GM18858 (cell line): Measurements from ENCODE around the gene FHIT.

Source experiments
- ATAC-seq: cut with Tn5 transposase; IDR thresholded peaks from one replicate; pipeline ENCODE4 v1.9.1; 2021; ENCODE audit not compliant: unreplicated experiment

The FHIT gene

DNA sequence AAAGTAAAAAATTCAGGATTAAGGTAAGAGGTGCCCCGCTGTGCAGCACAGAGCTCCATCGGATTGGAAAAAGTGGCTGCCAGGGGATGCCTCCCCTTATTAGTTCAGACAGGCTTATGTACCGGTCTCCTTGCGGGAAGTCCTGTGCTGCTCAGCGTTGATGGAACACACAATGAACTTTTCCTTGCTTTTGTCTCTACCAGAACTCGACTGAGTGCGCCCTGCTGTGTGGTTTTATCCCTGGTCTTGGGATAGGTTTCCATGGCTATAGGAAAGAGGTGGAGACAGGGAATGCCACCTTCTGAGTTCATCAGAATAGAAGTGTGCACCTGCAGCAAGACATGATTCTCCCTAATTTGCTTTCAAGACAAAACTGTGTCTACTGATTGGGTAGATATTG lies 1455.5 kb downstream of the FHIT start:
- no peak for ATAC-seq

DNA sequence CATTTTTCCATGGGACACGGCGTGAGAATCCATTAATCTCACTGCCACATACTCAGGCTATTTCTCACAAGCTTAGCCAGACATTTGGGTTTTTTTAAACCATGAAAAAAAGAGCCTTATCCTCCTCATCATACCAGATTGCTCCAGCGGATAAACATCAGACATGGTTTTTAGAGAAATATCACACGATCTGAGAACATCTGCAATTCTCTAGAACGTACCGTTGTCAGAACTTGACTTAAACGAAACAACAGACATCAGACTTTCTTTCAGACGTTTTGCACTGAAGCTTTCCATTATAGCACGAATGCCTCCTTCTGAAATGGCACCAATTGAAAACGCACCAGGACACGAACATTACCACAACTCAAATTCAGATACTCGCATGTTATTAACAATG lies 1457.3 kb downstream of the FHIT start:
- no peak for ATAC-seq

DNA sequence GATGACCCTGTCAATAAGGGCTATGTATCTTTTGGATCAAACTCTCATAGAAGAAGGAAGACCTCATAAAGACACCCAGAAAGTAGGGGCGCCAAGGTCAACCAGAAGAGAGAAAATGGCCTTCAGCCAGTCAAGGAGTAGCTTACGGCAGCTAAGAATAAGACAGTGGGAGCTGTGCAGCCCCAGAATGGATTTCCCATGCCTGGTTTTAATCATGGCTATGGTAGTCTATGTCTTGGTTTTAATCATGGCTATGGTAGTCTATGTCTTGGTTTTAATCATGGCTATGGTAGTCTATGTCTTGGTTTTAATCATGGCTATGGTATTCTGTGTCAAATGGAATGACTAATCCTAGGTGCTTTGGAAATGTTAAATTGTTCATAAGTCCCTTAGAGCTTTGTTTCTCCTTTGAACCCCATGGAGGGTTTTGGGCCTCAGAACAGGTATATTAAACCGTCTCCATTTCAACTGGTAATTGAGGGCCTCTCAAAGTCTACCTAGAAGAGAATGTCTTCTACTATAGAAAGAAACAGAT lies 1459.4 kb downstream of the FHIT start:
- no peak for ATAC-seq

DNA sequence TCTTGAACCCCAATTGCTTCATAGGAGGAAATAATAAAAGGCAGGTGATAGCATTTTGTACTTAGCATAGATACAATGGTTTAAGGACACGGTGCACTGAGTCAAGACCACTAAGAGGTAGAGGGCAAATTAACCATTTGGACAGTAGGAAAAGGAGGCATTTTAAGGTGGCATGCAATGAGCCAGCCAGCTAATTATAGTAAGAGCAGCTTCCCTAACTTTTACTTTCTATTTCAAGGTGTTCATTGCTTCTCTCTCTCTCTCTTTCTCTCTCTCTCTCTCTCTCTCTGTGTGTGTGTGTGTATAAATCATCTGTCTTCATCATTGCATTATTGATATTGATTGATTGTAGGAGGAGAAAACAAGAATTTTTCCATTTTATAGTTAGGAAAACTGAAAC lies 1461.0 kb downstream of the FHIT start:
- ATAC-seq, result no peak

DNA sequence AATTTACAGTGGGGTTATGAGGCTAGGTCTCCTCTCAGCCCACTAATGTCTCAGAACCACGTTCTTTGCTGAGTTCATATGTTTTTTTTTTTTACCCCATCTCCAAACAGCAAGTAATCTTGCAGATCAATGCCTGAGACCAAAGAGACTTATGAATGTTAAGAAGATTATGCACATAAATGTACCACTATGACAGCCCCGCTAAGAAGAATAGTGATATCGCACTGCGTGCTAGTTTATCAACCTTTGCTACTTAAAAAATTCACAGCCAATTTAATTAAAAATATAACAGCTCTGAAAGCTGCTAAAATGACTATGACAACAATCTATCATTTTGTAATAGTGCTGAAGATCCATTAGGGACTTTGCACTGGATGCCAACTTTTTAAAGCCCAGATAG lies 1462.5 kb downstream of the FHIT start:
- ATAC-seq, result no peak

DNA sequence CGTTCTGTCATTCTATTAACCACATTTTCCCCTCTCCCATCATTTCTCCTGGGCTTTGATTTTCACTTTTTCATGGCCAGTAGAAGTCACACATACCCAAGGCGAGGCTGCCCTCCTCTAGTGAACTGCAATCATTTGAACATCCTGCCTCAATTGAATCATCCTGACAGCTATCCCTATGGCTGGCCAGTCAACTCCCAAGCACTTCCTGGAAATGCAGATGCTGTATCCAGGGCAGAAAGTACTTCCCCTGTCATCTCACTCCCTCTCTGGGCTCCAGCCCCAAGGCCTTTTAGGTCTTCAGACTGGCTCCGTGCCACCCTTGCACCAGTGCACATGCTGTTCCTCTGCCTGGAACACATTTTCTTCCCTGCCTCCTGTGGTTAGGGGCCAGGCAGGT lies 1463.1 kb downstream of the FHIT start:
- ATAC-seq, result no peak

DNA sequence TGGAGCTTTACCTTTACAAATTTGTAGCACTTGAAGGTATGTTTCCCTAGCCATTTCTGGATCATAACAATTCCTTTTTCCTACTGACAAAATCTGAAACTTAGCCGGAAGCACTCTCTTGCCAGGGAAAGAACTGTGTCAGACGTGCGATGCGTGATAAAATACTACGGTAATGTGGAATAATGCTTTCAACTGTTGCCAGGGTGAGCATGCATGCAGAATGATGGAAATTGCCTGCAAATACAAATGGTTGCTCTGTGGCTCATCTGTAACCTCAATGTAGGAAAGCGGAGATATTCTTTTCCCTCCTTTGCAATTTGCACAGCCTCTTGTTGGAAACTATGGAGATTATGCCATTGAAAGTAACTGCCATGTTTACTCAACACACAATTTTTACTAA lies 1464.9 kb downstream of the FHIT start:
- ATAC-seq, result no peak

DNA sequence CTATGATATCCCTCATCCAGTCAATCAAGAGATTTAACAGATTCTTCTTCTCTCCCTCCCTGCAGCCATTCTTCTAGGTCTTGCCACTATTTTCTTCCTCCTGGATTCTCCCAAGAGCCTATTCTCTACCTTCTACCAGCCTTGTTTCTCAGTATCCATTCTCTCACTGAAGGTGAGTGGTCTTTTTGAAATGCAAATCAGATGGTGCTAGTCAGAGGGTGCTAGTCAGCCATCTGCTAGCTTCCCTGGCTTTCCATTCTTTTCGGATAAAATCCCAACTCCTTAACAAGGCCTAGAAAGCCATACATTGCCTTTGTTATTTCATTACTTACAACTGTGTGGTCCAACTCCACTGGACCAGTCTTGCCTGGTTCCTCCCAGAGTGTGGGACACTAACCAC lies 1467.1 kb downstream of the FHIT start:
- ATAC-seq, result no peak

DNA sequence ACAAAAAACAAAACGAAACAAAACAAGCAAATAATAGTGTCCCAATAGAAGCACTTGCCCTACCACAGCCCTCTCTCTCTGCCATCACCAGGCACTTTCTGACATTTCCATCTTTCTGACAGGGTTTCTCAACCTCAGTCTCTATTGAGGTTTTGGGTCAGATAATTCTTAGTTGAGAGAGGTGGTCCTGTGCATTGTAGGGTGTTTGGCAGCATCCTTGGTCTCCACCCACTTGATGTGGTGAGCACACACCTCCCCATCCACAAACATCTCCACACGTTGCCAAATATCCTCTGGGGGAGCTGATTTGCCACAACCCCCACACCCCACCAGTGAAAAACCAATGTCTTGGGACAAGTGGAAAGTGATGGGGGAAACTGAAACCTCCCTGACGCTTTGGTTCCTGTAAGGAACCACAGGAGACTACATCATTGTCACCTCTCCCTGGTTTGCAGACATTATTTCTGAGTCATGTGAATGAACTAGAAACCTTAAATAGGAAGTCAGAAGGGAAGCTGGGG lies 1467.7 kb downstream of the FHIT start:
- no peak for ATAC-seq

DNA sequence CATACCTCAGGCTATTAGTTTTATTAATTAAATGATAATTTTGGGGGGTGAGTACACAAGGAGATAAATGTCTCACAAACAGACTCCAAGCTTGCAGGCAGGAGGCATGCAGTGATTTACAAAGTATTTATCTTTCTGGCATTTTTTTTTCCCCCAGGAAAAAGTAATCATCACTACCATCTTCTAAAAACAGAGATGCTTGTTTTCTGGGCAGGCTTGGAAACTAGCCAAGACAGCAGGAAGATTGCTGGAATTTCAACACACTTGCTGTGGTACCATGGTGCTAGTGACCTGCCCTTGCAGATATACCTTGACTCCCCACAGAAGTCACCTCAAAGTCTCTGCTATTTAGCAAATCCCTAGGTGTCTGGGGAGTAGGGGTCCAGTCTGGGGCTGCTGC lies 1468.6 kb downstream of the FHIT start:
- no peak for ATAC-seq

DNA sequence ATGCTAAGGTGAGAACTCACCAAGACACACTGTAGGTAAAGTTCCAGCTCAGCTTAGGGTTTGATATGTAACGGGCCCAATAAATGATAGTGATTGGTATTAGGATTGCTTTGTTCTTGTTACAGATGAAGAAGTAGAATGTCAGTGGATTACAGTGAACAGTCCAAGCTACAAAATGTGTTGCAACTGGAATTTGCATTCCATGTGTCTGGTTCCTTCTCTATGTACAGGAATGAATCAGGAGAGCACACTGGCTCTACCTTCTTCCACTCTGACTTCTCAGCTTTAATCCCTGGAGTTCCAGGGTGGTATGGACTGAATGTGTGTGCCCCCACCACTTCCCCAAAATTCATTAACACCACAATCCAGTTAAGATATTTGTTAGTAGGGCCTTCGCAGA lies 1471.0 kb downstream of the FHIT start:
- ATAC-seq, result no peak

DNA sequence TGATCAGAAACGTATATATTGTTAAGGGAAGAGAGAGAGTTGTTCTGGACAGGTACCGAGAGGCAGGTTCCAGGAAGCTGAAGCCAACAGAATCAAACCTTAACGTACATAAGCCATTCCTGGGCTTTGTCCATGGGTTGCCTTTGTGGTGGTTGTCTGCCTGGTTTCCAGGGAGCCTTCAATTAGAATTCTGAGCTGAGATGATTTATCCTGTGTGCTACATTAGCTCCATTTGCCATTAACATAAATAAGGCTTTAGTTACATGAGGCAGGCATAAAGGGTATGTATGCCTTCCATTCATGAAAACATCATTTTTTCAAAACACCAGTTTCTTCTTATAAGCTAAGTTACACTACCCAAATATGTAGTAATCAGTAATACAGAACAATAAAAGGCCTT lies 1472.0 kb downstream of the FHIT start:
- ATAC-seq, result no peak

DNA sequence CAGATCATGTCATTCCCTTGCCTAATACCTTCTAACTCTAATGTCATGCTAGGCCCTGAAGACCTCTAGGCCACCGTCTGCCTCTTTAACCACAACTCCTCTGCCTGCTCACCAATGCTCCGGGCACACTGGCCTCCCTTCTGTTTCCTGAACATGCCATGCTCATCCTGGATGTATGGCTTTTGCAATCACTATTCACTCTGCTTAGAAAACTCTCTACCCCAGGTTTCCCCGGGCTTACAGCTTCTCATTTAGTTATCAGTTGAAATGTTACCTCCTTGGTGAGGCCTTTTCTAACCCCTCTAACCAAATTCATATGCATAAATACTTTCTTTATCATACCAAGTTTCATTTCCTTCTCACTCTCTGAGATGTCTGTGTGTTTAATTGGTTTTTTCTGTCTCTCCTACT lies 1473.6 kb downstream of the FHIT start:
- ATAC-seq, result no peak

DNA sequence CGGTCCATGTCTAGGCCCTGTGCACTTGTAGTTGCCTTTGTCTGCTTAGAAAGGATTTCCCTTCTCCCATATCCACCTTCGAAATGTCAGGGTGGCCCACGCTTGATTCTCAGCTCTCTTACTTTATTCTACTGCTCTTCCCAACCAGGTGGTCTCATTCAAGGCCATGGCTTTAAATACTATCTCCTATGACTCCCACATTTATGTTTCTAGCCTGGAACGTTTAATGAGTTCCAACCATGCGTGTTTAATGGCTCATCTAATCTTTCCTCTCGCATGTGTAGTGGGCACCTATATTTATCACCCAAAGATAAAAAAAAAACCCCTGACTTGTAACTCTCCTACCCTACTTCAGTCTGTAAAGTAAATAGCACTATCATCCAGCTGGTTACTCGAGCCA lies 1474.2 kb downstream of the FHIT start:
- ATAC-seq, result no peak

DNA sequence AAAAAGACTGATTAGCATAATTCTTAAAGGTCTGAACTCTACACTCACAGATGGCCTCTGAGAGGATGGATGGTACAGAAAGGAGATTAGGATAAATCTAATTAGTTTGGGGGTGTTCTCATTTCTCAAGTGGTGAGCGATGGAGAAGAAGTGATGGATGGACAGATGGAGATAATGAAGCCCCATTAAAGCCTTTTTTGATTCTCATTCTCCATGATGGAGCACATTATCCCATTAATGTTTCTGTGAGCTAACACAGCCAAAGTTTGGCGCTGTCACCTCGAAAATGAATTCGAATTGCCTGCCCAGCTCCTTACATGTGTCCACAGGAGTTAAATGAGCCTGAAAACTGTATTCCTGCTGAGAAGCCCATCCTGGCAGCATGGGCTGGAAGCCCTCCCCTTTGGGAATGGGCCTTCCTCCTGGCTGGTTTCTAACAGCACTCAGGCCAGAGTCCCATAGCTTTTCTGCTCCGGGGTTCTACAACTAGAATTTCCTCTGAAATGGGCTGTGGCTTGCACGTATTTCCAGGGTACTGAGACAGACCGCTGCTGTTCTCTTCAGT lies 1475.4 kb downstream of the FHIT start:
- ATAC-seq, result no peak

DNA sequence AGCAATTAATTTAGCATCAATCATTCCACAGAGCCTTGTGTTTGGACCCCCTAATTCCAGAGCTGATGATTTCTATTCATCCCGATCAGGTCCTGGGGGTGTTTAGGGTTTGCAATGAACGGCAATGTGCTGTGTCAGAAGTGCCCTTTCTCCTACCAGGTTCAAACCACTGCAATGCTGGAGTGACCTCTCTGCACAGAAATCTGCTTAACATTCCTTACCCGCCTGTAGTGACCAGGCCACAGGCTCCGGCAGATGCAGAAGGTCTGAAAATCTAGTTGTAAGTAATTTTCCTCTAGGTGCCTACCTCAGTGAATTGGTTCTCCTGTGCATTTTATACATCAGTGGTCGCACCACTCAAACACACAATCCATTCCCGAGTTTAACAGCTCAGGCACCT lies 1476.1 kb downstream of the FHIT start:
- ATAC-seq, result no peak

DNA sequence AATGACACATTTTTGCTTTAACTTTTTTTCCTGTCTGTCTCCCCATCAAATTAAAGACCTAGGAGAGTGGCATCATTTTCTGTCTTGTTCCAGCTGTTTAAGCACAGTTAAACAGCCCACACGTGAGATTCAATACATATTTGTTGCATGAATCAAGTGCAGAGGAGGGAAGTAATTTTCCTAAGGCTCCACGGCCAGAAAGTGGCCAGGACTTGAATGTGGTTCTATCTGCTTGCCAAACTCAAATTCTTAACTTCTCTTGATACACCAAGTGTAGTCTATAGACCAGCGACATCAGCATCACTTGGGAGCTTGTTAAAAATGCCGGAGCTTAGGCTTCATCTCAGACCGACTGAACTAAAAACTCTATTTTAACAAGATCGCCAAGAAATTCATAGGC lies 1476.6 kb downstream of the FHIT start:
- ATAC-seq, result no peak

DNA sequence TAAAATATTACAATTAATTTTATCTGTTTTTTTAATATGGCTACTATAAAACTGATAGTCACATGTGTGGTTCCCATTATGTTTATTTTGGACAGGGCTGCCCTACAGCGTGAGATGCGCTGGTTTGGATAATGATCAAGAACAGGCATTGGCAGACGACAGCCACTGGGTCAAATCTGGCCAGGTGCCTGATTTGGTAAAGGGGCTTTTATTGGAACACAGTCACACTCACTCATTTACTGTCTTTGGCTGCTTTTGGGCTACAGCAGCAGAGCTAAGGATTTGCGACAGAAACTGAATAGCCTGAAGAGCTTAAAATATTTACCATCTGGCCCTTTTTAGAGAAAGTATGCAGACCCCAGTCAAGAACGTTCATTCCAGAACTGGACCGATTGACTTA lies 1477.3 kb downstream of the FHIT start:
- ATAC-seq, result no peak

DNA sequence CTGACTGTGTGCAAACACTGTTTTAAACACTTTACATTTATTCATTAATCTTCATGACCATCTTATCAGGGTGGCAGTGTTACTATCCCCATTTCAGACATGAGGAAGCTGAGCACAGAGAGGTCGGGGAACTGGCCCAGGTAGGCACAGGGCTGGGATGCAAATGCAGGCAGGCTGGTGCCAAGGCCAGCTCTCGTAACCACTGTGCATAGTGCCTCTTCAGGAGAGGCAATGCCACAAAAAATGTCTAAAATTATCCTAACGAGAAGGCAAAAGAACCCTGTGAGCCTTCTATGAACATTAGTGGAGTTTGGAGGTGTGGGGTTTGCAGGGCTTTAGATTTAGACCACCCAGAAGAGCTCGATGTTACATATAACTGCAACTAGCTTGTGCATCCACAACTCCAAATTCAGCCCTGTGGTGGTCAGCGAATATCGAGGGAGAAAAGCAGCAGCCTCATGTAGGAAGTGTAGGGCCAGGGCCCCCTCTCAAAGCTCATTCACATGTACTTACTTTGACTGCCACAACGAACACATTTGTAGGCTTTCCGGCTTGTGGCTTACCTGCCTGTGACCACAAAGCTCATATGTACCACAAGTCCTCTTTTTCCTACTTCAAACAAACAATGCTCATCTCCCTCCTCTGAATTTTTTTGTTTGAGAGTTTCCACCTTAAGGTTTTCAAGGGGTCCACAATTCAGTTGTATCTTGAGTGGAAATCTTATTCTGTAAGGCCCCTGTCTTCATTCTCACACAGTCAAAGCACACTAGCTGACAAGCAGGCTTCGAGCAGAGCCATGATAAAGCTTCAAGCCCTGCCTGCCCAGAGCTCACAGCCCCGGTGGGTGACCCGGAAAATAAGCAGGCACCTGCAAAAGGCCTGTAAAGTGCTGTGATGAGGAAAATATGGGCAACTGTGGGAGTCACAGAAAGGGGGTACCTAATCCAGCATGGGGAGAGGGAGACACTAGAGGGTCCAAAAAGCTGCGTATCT lies 1478.5 kb downstream of the FHIT start:
- ATAC-seq, result no peak

DNA sequence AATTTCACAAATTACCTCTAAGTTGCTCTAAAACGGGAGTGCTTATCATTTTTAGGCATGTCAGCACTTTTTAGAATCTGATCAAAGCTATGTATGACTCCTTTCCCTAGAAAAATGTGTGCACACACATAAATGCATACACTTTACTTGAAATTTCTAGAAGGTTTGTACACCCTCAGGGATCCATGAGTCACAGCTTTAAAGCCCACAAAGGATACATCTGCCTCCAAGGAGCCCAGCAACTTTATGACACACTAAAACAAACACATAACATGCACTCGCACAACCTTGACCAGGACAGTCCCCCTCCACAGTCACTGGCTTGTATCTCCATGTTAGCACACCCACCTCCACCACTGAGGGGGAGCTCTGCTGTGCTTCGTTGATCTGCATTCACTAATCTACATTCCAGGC lies 1479.5 kb downstream of the FHIT start:
- ATAC-seq, result no peak

DNA sequence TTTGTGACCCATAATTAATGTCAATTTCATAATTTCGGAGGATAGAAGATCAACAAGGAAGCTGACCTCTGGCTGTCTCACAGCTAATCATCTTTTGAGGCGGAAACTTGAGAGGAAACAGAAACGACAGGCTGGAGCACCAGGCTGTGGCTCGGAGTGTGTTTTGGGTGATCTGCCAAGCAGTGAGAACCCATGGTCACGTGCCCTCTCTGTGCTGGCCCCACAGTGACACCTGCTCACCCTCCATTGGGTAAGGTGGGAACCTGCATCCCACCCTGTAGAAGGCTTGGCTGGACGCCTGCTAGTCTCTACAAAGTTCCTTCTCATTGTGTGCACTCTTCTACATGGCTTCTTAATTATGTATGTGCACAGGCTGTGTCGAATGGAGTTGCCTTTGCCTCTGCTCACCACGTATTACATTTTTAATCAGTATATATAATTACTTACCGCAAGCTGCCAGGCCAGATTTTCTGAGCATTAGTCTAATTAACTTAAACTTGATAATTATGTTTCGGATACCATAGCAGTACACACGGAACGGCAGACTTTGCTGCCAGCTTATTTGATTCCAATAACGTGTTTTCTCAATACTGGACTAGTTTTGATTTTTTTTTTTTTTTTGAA lies 1482.0 kb downstream of the FHIT start:
- ATAC-seq, result no peak
